Thymus (tissue), 11 donors: ENCODE results near the gene BRD9. TPM values are rescaled to one million over a fixed set of nuclear protein-coding genes. Genes with fewer than 3 reads are reported as not detected.

Source experiments
- DNase-seq, 9 donors: peaks; one replicate each; pipeline ENCODE4 v3.0.0-alpha.2; 2013; ENCODE audit warnings: low spot score in 9 of 9, low read depth in 6 of 9, missing footprints in 1 of 9
- H3K27ac ChIP-seq, 2 donors: one replicate each; pipeline ENCODE4 v1.5.1; 2013; ENCODE audit warnings: control low read depth in 1 of 2, low read depth in 1 of 2, low read length in 1 of 2, mild to moderate bottlenecking in 1 of 2, moderate library complexity in 1 of 2
- H3K27me3 ChIP-seq, 2 donors: one replicate each; pipeline ENCODE4 v1.5.1; 2013; ENCODE audit warnings: low read length in 1 of 2; ENCODE audit not compliant: control insufficient read depth in 2 of 2, insufficient read depth in 1 of 2
- H3K36me3 ChIP-seq, 2 donors: one replicate each; pipeline ENCODE4 v1.5.1; 2013; ENCODE audit warnings: low read length in 1 of 2, mild to moderate bottlenecking in 1 of 2, moderate library complexity in 1 of 2; ENCODE audit not compliant: control insufficient read depth in 2 of 2, insufficient read depth in 2 of 2
- H3K4me1 ChIP-seq, 2 donors: one replicate each; pipeline ENCODE4 v1.5.1; 2013; ENCODE audit warnings: low read length in 2 of 2; ENCODE audit not compliant: control insufficient read depth in 2 of 2, insufficient read depth in 2 of 2
- H3K4me3 ChIP-seq, 2 donors: one replicate each; pipeline ENCODE4 v1.5.1; 2013; ENCODE audit warnings: low read length in 2 of 2, control low read depth in 1 of 2, mild to moderate bottlenecking in 1 of 2
- H3K9me3 ChIP-seq, 2 donors: one replicate each; pipeline ENCODE4 v1.5.1; 2013; ENCODE audit warnings: low read length in 1 of 2, mild to moderate bottlenecking in 1 of 2; ENCODE audit not compliant: control insufficient read depth in 2 of 2, insufficient read depth in 1 of 2
- WGBS: extraction: QIAGEN DNeasy Blood & Tissue Kit; methylation state at CpG from one replicate; pipeline ENCODE4 v1.1.7; 2013; 5-methylcytosine and 5-hydroxymethylcytosine counted together
- polyA plus RNA-seq: library from polyadenylated mRNA; stranded (reverse); fragments of 200-250 nt; gene quantifications from one replicate; pipeline ENCODE4 v1.2.3, GENCODE V29; 2013
- total RNA-seq: library from RNA; stranded (reverse); fragments of 120-200 nt; gene quantifications from one replicate; pipeline ENCODE4 v1.2.4, GENCODE V29; 2013
- donor health status: healthy.

BRD9 gene
- total and polyA plus RNA-seq, 2 donors, result 39.3 to 54.8 TPM

DNA sequence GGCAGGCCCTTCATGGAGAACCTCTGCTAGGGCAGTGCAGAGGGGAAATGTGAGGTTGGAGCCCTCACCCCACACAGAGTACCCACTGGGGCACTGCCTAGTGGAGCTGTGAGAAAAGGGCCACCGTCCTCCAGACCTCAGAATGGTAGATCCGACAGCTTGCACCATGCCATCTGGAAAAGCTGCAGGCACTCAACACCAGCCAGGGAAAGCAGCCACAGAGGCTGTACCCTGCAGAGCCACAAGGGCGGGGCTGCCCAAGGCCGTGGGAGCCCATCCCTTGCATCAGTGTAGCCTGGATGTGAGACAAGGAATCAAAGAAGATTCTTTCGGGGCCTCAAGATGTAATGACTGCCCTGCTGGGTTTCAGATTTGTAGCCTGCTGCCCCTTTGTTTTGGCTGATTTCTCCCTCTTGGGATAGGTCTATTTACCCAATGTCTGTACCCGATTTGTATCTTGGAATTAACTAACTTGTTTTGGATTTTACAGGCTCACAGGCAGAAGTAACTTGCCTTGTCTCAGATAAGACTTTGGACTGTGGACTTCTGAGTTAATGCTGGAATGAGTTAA lies 25.2 kb downstream of the BRD9 start:
- no peak for DNase-seq
- Histone ChIP-seq H3K27ac (no peak overlapping the region), H3K9me3 (no peaks in the 10 kb centered on the region), H3K4me1 (no peaks in the 10 kb centered on the region), H3K36me3 (peaks cover 94 to 99% of the 10 kb centered on the region in 2 donors), H3K4me3 (no peak overlapping the region), H3K27me3 (no peaks in the 10 kb centered on the region)
- over 99% methylated on average over 6 of the region's 6 CpGs for WGBS

DNA sequence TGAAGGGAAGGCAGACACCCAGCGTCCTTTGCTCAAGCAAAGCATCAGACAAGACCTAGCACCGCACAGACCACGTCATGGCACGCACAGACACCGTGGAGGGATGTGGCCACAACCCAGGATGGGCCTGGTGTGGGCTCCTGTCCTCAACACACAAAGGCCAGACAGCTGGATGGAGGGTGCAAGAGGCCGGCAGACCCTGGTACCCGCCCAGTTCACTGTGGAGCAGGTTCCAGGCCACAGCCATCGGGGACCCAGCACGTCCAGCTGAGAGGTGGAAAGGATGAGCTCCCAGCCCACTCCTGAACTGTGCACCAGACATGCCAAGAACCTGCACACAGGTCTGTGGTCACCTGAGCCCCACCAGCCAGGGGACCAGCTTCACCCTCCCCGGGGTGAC lies 26.8 kb downstream of the BRD9 start:
- no peak overlapping the region for H3K4me3 ChIP-seq
- DNase-seq, result no peak
- H3K27ac ChIP-seq, result no peak overlapping the region
- H3K9me3 ChIP-seq, result peaks cover 0 to 2% of the 10 kb centered on the region in 2 donors
- H3K36me3 ChIP-seq, result peaks cover 78 to 91% of the 10 kb centered on the region in 2 donors
- no peaks in the 10 kb centered on the region for H3K27me3 ChIP-seq
- 97% methylated on average over 10 of the region's 10 CpGs for WGBS
- H3K4me1 ChIP-seq, result no peaks in the 10 kb centered on the region

DNA sequence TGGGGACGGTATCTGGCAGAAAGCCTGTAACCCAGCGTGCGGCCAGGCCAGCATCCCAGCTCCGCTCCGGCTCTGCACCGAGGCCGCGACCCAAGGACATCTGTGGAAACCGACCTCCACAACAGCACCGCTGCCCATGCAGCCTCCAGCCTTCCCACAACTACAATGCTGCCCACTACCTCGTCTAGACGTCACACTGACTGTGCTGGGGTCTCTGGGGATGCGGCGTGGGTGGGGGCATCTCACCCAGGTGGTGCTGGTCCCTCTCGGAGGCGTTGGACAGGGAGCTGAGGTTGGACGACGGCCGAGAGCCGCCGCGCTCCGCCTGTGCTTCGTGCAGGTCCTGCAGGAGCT lies 27.5 kb downstream of the BRD9 start:
- Histone ChIP-seq H3K4me3 (no peak overlapping the region), H3K27ac (no peak overlapping the region), H3K27me3 (no peaks in the 10 kb centered on the region), H3K4me1 (no peaks in the 10 kb centered on the region), H3K9me3 (peaks cover 0 to 2% of the 10 kb centered on the region in 2 donors), H3K36me3 (peaks cover 72 to 84% of the 10 kb centered on the region in 2 donors)
- DNase-seq, result no peak
- 96% methylated on average over 24 of the region's 24 CpGs for WGBS

DNA sequence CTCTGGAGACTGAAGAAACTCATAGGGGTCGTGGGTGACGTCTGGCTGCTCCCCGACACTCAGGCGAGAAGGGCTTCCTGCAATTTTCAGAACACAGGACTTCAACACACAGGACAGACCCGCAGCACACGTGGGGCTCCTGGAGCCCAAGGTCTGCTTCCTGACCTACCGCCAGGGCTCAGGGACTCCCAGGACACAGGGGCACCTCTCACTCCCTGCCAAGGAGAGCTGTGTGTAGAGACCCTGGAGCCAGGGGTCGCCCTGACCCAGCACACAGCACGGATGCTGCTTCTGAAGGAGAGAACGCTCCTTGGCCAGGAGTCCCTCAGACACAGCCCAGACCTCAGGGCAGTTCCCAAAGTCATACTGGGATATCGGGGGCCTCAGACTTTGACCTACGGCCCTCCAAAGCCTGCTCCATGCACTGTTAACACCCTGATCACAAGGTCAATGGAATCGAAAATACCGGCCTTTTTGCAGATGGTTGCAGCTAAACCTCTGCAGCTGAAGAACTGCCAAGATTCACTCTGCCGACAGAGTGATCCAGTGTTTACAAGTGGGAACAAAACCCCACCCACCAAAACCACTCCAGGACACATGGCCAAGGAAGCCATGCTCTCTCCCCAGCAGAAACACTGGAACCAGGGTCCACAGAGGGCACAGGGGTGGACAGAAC lies 28.0 kb downstream of the BRD9 start:
- no peak overlapping the region for H3K27ac ChIP-seq
- peaks cover 67 to 84% of the 10 kb centered on the region in 2 donors for H3K36me3 ChIP-seq
- WGBS, result 96% methylated on average over 15 of the region's 15 CpGs
- H3K9me3 ChIP-seq, result peaks cover 0 to 2% of the 10 kb centered on the region in 2 donors
- no peaks in the 10 kb centered on the region for H3K4me1 ChIP-seq
- no peaks in the 10 kb centered on the region for H3K27me3 ChIP-seq
- DNase-seq, result no peak
- H3K4me3 ChIP-seq, result no peak overlapping the region

DNA sequence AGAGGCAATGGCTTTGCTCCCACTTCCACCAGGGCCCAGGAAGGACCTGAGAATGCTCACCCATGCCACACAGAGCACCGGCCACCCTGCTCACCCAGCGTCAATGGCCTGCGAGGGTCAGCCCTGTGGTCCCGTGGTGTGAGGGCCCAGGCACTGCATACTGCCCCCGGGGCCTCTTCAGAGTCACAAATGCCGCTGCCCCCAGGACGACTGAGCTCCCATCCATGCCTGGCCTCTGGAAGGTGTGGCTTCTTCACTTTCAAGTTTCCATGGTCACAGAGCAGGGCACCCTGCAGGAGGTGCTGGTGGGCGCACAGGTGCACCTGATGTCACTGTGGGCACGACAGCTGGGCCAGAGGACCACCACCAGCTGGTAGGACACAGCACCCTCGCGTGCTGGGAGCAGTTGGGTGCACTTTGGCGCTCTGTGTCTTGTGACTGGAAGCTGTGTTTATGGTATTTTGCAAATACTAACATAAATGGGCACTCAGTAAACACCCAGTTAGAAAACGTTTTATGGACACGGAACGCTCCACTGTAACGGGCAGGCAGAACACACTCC lies 29.3 kb downstream of the BRD9 start:
- H3K36me3 ChIP-seq, result peaks cover 54 to 74% of the 10 kb centered on the region in 2 donors
- 96% methylated on average over 16 of the region's 16 CpGs for WGBS
- no peak overlapping the region for H3K27ac ChIP-seq
- H3K4me3 ChIP-seq, result no peak overlapping the region
- H3K27me3 ChIP-seq, result no peaks in the 10 kb centered on the region
- no peak for DNase-seq
- no peaks in the 10 kb centered on the region for H3K4me1 ChIP-seq
- peaks cover 0 to 2% of the 10 kb centered on the region in 2 donors for H3K9me3 ChIP-seq

DNA sequence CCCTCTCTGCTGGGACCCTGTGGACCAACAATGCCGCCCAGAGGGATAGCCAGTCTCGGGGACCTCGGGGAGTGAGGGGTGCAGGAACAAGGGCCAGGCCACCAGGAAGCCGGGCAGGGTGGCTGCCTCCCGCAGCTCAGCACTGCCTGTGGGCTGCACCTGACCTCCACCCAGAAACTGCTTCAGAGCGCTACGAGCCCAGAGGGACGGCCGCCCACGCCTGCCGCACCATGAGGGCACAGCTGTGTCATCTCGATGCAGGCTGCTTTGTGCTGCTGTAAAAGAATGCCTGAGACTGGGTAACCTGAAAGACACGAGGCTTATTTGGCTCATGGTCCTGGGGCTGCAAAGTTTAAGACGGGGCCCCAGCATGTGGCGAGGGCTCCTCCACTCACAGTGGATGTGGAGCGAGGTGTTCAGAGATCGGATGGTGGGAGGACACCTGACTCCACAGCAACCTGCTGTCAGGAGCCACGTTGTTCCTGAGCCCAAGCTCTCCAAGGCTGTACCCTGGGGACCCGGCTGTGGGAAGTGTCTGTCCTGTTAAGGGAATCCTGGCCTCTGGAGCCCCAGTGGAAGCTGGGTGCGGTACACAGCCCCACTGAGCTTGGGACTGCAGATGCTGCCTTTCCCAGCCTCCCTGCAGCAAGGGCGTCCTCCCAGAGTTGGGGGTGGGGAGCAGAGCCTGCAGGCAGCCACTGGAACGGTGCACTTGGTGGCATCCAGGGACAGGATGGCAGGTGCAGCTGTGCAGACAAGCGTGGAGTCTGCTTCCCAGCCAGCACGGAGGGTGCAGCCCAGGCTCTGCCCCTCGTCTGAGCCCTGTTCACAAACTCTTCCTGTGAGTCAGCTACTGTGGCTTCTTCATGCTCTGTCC lies 30.0 kb downstream of the BRD9 start:
- WGBS, result 97% methylated on average over 25 of the region's 25 CpGs
- Histone ChIP-seq H3K4me3 (no peak overlapping the region), H3K9me3 (peaks cover 0 to 2% of the 10 kb centered on the region in 2 donors), H3K27ac (no peak overlapping the region), H3K36me3 (peaks cover 47 to 66% of the 10 kb centered on the region in 2 donors), H3K4me1 (no peaks in the 10 kb centered on the region), H3K27me3 (no peaks in the 10 kb centered on the region)
- no peak for DNase-seq

DNA sequence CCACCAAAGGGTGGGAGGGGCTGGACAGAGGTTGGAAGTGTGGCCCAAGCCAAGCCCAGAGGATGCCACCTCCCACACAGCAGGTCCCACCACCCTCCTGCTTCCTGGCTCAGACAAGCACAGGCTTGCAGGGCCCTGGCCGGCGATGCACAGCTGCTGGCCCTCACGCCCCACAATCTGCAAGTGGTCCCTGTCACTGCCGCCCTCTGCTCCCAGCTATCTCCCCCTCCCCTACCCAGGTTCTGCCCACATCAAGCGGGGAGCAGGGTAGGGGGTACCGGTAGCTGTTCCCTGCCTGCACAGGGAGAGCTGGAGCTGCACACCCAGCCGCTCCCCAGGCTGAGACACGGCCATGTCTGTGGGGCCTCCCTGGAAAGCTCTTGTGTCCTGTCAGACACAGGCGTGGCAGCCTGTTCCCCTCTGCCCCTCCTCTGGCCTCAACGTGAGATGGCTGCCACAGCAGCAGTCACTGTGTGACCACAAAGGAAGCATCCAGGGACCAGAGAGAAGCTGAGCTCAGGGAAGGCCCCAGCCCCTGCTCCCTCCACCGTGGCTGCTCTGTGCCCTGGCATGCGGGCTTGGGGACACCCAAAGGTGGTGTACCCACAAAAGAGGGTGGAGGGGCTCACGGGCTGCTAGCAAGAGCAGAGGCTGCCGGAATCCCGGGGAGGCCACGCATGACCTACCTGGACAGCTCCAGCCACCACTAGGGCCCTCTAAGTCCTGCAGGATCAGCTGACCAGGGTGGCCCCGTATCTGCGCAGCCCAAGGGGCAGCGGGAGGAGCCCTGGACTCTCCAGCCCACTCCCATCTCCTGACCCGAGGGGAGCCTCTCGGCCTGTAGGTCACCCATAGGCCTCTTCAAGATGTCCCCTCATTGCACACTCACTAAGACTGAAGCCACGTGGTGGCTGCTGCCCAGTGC lies 30.9 kb downstream of the BRD9 start:
- Histone ChIP-seq H3K27me3 (no peaks in the 10 kb centered on the region), H3K9me3 (peaks cover 0 to 2% of the 10 kb centered on the region in 2 donors), H3K36me3 (peaks cover 40 to 57% of the 10 kb centered on the region in 2 donors), H3K4me1 (no peaks in the 10 kb centered on the region), H3K4me3 (no peak overlapping the region), H3K27ac (no peak overlapping the region)
- no peak for DNase-seq
- WGBS, result 91% methylated on average over 22 of the region's 22 CpGs

DNA sequence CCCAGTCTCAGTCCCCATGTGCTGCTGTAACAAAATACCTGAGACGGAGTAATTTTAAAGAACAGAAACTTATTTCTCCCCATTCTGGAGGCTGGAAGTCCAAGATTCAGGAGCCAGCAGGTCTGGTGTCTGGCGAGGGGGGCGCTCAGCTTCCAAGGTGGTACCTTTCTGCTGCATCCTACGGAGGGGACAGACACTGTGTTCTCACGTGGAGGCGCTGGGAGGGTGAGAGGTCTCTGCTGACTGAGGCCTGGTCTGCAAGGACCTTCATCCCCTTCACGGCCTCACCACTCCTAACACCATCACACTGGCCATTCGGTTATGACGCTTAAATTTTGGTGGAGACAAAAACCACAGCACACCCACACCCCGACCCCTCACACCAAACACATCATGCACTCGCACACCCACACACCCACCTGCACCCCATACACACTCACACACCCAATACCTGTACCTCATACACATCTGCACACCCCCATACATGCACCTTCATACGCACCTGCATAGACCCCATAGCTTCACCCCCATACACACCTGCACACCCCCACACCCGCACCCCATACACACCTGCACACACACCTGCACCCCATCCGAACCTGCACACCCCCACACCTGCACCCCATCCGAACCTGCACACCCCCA lies 32.0 kb downstream of the BRD9 start:
- Histone ChIP-seq H3K4me3 (no peak overlapping the region), H3K36me3 (peaks cover 30 to 47% of the 10 kb centered on the region in 2 donors), H3K4me1 (no peaks in the 10 kb centered on the region), H3K9me3 (peaks cover 0 to 4% of the 10 kb centered on the region in 2 donors), H3K27me3 (no peaks in the 10 kb centered on the region), H3K27ac (no peak overlapping the region)
- DNase-seq, result no peak
- 97% methylated on average over 15 of the region's 15 CpGs for WGBS
